AG10803 (cell line): Measurements from ENCODE around the gene ANTXRL.

Experiments used
- DNase-seq: peaks from one replicate; pipeline ENCODE4 v3.0.0; 2010; ENCODE audit warnings: low read depth
- H3K4me3 ChIP-seq: 2 replicates; pipeline ENCODE4 v1.5.1; 2011; ENCODE audit warnings: mild to moderate bottlenecking, low read length, control low read depth
- TF ChIP-seq, protein P1 (sequence below): conservative IDR thresholded peaks from 2 replicates; pipeline ENCODE4 v1.5.1; 2011; ENCODE audit warnings: mild to moderate bottlenecking, low read length, control low read depth, inconsistent platforms

Gene ANTXRL

DNA sequence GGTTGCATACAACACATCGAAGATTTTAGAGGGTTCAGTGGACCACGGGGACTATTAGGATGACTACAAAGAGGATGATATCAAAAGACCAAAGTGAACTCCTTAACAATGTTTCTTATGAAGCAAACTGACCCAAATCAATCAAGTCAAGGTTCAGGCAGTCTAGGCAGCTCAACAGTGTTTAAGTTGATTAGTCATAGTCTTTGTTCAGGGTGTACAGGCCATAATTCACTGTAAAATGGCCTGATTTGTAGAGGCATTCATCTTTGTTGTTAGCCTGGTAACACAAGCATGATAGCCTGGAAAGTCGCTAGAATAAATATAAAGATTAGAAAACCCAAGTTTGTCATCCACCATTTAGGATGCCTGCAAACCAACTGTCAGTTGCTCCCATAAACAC is 32.6 kb downstream of the ANTXRL start:
- H3K4me3 ChIP-seq: no peak overlapping the region
- TF ChIP-seq, protein P1, sequence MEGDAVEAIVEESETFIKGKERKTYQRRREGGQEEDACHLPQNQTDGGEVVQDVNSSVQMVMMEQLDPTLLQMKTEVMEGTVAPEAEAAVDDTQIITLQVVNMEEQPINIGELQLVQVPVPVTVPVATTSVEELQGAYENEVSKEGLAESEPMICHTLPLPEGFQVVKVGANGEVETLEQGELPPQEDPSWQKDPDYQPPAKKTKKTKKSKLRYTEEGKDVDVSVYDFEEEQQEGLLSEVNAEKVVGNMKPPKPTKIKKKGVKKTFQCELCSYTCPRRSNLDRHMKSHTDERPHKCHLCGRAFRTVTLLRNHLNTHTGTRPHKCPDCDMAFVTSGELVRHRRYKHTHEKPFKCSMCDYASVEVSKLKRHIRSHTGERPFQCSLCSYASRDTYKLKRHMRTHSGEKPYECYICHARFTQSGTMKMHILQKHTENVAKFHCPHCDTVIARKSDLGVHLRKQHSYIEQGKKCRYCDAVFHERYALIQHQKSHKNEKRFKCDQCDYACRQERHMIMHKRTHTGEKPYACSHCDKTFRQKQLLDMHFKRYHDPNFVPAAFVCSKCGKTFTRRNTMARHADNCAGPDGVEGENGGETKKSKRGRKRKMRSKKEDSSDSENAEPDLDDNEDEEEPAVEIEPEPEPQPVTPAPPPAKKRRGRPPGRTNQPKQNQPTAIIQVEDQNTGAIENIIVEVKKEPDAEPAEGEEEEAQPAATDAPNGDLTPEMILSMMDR: no peak
- no peak for DNase-seq

DNA sequence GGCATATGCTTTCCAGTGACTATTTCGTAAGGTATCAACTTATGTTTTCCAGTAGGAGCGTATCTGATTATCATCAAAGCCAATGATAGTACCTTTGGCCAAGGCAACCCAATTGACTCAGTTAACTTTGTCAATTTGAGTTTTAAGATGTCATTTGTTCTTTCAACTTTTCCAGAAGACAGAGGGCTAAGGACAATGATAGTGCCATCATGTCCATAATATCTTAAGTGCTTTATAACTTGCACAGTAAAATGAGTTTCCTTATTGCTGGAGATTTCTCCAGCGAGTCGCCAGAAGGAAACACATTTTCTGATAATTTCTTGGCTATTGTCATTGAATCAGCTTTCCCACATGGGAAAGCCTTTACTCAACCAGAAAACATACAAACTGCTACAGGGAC is 35.0 kb downstream of the ANTXRL start:
- H3K4me3 ChIP-seq: no peak overlapping the region
- DNase-seq: no peak
- TF ChIP-seq, protein P1: no peak

DNA sequence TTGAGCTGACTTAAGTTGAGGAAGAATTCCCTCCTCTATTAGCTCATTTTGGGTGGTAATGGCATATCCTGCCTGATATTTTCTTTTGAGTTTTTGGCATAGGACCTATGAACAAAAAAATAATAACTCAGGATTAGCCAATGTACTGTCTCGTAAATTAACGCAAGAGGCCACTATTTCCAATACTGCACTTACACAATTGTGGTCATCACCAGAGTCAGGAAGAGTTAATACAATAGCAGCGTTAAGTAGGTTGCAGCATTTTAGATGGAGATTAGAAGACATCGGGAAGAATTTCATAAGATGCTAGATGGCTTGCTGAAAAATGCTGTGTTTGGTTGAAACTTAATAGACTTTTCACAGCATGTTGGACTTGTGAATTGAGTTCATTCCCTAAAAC is 36.4 kb downstream of the ANTXRL start:
- H3K4me3 ChIP-seq: no peak overlapping the region
- no peak for DNase-seq
- TF ChIP-seq, protein P1: no peak

DNA sequence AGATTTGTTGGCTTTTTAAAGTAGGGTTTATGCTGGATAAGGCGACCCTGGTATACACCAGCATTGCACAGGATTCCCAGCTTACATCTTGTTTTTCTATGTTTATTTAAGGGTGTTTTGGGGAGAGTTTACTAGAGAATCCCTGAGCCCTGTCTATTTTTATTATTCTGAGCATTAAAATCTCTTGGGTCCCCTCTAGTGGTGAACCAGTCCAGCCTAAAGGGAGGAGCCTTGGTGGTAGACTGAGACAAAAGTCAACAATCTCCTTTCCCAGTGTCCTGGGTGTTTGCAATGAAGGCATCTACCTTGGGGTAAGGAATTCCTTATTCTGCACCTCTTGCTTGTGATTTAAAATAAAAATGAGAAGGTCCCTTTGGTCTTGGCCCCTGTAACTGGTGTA is 38.2 kb downstream of the ANTXRL start:
- TF ChIP-seq, protein P1: peak; percentile 39
- H3K4me3 ChIP-seq: no peak overlapping the region
- no peak for DNase-seq

DNA sequence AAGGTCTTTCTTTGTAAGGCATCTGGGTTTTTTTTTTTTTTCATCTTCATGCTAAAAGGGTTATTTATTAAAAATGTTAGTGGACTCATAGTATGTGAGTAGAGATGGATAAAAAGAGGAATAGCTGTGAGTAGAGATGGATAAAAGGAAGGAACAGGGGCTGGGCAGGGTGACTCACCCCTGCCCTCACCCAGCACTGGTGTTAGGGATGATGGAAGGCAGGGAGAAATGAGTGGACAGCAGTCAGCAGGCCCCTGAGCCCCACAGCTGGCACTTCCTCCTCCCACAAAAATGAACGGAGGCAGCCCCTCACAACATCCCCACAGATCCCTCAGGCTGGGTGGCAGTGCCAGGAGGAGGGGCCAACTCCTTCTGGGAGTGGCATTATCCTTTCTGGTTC is 39.3 kb downstream of the ANTXRL start:
- no peak overlapping the region for H3K4me3 ChIP-seq
- TF ChIP-seq, protein P1: no peak
- DNase-seq: no peak

DNA sequence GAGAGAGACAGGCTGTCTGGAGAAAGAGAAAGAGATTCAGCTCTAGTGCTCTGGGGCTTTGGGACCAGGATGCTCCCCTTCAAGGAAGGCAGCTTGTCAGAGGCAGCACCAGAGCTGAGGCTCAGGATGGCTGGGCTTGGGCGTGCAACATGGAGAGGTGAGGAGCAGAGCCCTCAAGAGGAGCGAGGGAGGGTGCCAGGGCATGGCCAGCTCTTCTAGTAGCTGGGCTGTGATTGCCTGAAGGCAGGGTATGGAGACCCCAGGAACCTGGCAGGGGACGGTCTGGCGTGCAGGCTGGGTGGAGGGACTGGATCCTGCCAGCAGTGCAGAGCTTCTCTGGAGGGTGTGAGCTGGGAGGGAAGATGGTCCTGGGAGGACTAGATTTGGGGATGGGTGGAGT is 40.2 kb downstream of the ANTXRL start:
- TF ChIP-seq, protein P1: no peak
- DNase-seq: no peak
- no peak overlapping the region for H3K4me3 ChIP-seq

DNA sequence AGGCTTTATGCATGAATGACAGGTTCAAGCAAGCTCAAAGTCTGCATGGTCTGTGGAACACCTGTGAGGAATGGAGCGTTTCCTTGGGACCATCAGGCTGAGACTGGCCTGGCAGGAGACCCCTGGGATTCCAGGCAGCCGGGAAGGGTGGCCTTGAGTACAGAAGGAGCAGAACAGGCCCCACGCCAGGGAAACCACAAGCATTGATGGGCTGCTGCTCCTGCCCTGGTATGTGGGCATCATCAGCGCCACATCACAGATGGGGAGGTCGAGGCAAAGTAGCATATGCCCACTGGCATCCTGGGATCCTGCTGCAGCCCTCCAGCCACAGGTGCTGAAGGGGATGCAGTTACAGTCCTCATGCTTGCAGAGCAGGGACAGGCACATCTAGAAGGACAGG is 40.9 kb downstream of the ANTXRL start:
- no peak overlapping the region for H3K4me3 ChIP-seq
- no peak for DNase-seq
- TF ChIP-seq, protein P1: no peak
